ENCODE data around the gene ANXA2R.

DNA sequence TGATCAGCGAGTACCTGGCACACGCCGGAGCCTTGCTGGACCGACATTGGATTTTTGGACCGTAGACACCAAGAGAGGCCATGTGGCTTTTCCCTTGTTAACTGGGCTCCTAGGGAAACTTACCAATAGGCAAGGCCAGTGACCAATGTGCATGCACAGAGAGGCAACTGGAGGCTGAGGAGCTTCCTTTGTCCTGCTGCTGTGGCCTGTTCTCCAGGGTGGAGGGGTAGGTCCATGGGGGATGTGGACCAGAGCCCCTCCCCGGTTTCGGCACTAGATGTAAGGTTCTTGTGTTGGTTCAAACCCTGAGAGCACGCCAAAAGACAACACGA lies 34.8 kb upstream of the ANXA2R start:
- TF ChIP-seq, protein P1, sequence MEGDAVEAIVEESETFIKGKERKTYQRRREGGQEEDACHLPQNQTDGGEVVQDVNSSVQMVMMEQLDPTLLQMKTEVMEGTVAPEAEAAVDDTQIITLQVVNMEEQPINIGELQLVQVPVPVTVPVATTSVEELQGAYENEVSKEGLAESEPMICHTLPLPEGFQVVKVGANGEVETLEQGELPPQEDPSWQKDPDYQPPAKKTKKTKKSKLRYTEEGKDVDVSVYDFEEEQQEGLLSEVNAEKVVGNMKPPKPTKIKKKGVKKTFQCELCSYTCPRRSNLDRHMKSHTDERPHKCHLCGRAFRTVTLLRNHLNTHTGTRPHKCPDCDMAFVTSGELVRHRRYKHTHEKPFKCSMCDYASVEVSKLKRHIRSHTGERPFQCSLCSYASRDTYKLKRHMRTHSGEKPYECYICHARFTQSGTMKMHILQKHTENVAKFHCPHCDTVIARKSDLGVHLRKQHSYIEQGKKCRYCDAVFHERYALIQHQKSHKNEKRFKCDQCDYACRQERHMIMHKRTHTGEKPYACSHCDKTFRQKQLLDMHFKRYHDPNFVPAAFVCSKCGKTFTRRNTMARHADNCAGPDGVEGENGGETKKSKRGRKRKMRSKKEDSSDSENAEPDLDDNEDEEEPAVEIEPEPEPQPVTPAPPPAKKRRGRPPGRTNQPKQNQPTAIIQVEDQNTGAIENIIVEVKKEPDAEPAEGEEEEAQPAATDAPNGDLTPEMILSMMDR (IDR thresholded peaks at IDR 0.05) = no peak
- no peak for TF ChIP-seq EZH2 (IDR thresholded peaks at IDR 0.05; ENCODE audit: borderline replicate concordance, insufficient read depth, low read depth, low read length, poor library complexity, severe bottlenecking)
